Liver (tissue), 9 donors: ENCODE data around the gene HEPACAM. TPM values are rescaled to one million over a fixed set of nuclear protein-coding genes. Genes with fewer than 3 reads are reported as not detected.

ENCODE experiments used
- DNase-seq: peaks from one replicate; pipeline ENCODE4 v3.0.0-alpha.2; 2017; ENCODE audit warnings: low spot score
- H3K27ac ChIP-seq, 2 donors: one replicate each; pipeline ENCODE4 v1.7.0; 2013; ENCODE audit warnings: inconsistent platforms in 2 of 2, low read length in 2 of 2, control low read depth in 1 of 2, low read depth in 1 of 2, mild to moderate bottlenecking in 1 of 2
- H3K27me3 ChIP-seq, 4 donors: one replicate each; pipeline versions ENCODE4 v1.6.1 to v1.7.0; 2013; ENCODE audit warnings: low read length in 3 of 4, inconsistent platforms in 1 of 4, mild to moderate bottlenecking in 1 of 4, moderate library complexity in 1 of 4; ENCODE audit not compliant: control insufficient read depth in 4 of 4, insufficient read depth in 4 of 4
- H3K36me3 ChIP-seq, 4 donors: one replicate each; pipeline versions ENCODE4 v1.6.1 to v1.7.0; 2013; ENCODE audit warnings: low read length in 3 of 4, mild to moderate bottlenecking in 3 of 4, low read depth in 1 of 4, moderate library complexity in 1 of 4; ENCODE audit not compliant: control insufficient read depth in 4 of 4, insufficient read depth in 3 of 4
- H3K4me1 ChIP-seq, 4 donors: one replicate each; pipeline versions ENCODE4 v1.6.1 to v1.7.0; 2013; ENCODE audit warnings: low read length in 3 of 4, mild to moderate bottlenecking in 3 of 4, moderate library complexity in 1 of 4; ENCODE audit not compliant: control insufficient read depth in 4 of 4, insufficient read depth in 4 of 4
- H3K4me3 ChIP-seq, 3 donors: one replicate each; pipeline versions ENCODE4 v1.6.1 to v1.7.0; 2013; ENCODE audit warnings: low read length in 3 of 3, control low read depth in 1 of 3, low read depth in 1 of 3, mild to moderate bottlenecking in 1 of 3
- H3K9ac ChIP-seq, 2 donors: one replicate each; pipeline ENCODE4 v1.7.0; 2013; ENCODE audit warnings: low read length in 2 of 2, mild to moderate bottlenecking in 2 of 2, moderate library complexity in 2 of 2, control low read depth in 1 of 2, low read depth in 1 of 2
- H3K9me3 ChIP-seq, 4 donors: one replicate each; pipeline versions ENCODE4 v1.6.1 to v1.7.0; 2013; ENCODE audit warnings: low read length in 3 of 4; ENCODE audit not compliant: control insufficient read depth in 4 of 4
- FOXA1 ChIP-seq: IDR thresholded peaks from 2 replicates; pipeline ENCODE4 v1.6.1; 2016; ENCODE audit warnings: antibody characterized with exemption
- FOXA2 ChIP-seq: IDR thresholded peaks from 2 replicates; pipeline ENCODE4 v1.6.1; 2016; ENCODE audit warnings: antibody characterized with exemption
- GABPA ChIP-seq, 2 donors: IDR thresholded peaks in 1 of 2; conservative IDR thresholded peaks in 1 of 2; 2 replicates each; pipeline ENCODE4 v1.6.1; 2016; ENCODE audit warnings: antibody characterized with exemption in 2 of 2, mild to moderate bottlenecking in 1 of 2, moderate library complexity in 1 of 2
- JUND ChIP-seq, 2 donors: IDR thresholded peaks; 2 replicates each; pipeline ENCODE4 v1.6.1; 2016; ENCODE audit warnings: antibody characterized with exemption in 2 of 2
- NR2F2 ChIP-seq: IDR thresholded peaks from 2 replicates; pipeline ENCODE4 v1.6.1; 2016; ENCODE audit warnings: antibody characterized with exemption
- RAD21 ChIP-seq, 2 donors: IDR thresholded peaks; 2 replicates each; pipeline ENCODE4 v1.6.1; 2016; ENCODE audit warnings: antibody characterized with exemption in 2 of 2, mild to moderate bottlenecking in 2 of 2
- REST ChIP-seq: IDR thresholded peaks from 2 replicates; pipeline ENCODE4 v1.6.1; 2016; ENCODE audit warnings: antibody characterized with exemption, mild to moderate bottlenecking
- RXRA ChIP-seq, 2 donors: IDR thresholded peaks; 2 replicates each; pipeline ENCODE4 v1.6.1; 2017 to 2018; ENCODE audit warnings: antibody characterized with exemption in 2 of 2, mild to moderate bottlenecking in 1 of 2
- SP1 ChIP-seq: IDR thresholded peaks from 2 replicates; pipeline ENCODE4 v1.6.1; 2018; ENCODE audit warnings: antibody characterized with exemption, mild to moderate bottlenecking
- TAF1 ChIP-seq: conservative IDR thresholded peaks from 2 replicates; pipeline ENCODE4 v1.6.1; 2016; ENCODE audit warnings: antibody characterized with exemption, mild to moderate bottlenecking
- ZBTB33 ChIP-seq: IDR thresholded peaks from 2 replicates; pipeline ENCODE4 v1.6.1; 2016; ENCODE audit warnings: antibody characterized with exemption
- WGBS: extraction: QIAGEN DNeasy Blood & Tissue Kit; methylation state at CpG from one replicate; pipeline ENCODE4 v1.1.7; 2013; 5-methylcytosine and 5-hydroxymethylcytosine counted together
- polyA plus RNA-seq, 2 donors: library from polyadenylated mRNA; stranded (reverse) in 1 of 2; unstranded in 1 of 2; fragments of 200-250 nt in 1 of 2; fragments of >200 nt in 1 of 2; fragmentation: Nextera tagmentation in 1 of 2; extraction: Ambion mirVana in 1 of 2; gene quantifications; one replicate each; pipeline versions ENCODE4 v1.2.1 to v1.2.3, GENCODE V29; 2013 to 2015
- total RNA-seq, 2 donors: library from RNA; depleted of rRNA; stranded (reverse); fragments of >200 nt; gene quantifications; one replicate each; pipeline ENCODE4 v1.2.3, GENCODE V29; 2014
- TF ChIP-seq, protein P1 (sequence below): IDR thresholded peaks from 2 replicates; pipeline ENCODE4 v1.6.1; 2016; ENCODE audit warnings: antibody characterized with exemption
- TF ChIP-seq, protein P2 (sequence below): fragments of 150-350 bp; IDR thresholded peaks from 2 replicates; pipeline ENCODE4 v1.5.1; 2017; ENCODE audit warnings: improper control_type of control experiment, low read depth, low read length; ENCODE audit not compliant: missing input control
- donor health status: healthy.
- donor health status: healthy.
- donor health status: healthy.
- donor health status: healthy.
- donor health status: healthy.

Gene HEPACAM
- total and polyA plus RNA-seq, 4 donors = 0.79 to 7.1 (median 3.3) TPM; not detected in 1

DNA sequence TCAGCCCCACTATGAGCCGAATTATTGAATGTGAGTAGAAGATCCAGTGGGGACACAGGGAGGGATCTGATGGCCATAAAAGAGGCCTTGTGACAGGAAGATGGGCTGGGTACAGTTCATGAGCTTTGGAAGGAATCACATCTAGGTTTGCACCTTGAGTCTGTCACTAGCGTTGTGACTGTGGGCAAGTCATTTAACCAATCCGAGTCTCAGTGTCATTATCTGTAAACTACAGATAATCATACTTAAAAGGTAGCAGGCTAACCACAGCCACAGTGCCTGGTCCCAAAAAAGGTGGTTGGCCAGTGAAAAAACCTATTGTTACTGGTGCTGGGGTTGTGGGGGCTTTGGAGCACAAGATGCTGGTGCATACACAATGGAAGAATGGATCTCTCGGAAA, 13.0 kb downstream of the HEPACAM start:
- TF ChIP-seq RXRA (IDR thresholded peaks at IDR 0.05) = no peak
- TF ChIP-seq, protein P1, sequence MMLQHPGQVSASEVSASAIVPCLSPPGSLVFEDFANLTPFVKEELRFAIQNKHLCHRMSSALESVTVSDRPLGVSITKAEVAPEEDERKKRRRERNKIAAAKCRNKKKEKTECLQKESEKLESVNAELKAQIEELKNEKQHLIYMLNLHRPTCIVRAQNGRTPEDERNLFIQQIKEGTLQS = no peak
- no peak for TF ChIP-seq ZBTB33
- no peak for TF ChIP-seq SP1
- TF ChIP-seq, protein P2, sequence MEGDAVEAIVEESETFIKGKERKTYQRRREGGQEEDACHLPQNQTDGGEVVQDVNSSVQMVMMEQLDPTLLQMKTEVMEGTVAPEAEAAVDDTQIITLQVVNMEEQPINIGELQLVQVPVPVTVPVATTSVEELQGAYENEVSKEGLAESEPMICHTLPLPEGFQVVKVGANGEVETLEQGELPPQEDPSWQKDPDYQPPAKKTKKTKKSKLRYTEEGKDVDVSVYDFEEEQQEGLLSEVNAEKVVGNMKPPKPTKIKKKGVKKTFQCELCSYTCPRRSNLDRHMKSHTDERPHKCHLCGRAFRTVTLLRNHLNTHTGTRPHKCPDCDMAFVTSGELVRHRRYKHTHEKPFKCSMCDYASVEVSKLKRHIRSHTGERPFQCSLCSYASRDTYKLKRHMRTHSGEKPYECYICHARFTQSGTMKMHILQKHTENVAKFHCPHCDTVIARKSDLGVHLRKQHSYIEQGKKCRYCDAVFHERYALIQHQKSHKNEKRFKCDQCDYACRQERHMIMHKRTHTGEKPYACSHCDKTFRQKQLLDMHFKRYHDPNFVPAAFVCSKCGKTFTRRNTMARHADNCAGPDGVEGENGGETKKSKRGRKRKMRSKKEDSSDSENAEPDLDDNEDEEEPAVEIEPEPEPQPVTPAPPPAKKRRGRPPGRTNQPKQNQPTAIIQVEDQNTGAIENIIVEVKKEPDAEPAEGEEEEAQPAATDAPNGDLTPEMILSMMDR = no peak
- no peak for TF ChIP-seq FOXA2
- no peak for TF ChIP-seq TAF1
- TF ChIP-seq GABPA (IDR thresholded peaks at IDR 0.05 in 1 of 2, conservative IDR thresholded peaks at IDR 0.05 in 1 of 2) = no peak
- no peak for TF ChIP-seq REST
- TF ChIP-seq JUND (IDR thresholded peaks at IDR 0.05) = no peak
- no peak overlapping the region for H3K27ac ChIP-seq
- H3K9me3 ChIP-seq = no peaks in the 10 kb centered on the region
- H3K4me3 ChIP-seq = no peak overlapping the region
- DNase-seq = peak; percentile 6
- peaks cover 2 to 24% (median 15%) of the 10 kb centered on the region in 4 donors for H3K4me1 ChIP-seq
- no peak overlapping the region for H3K9ac ChIP-seq
- WGBS = 94% methylated on average over 4 of the region's 4 CpGs
- no peaks in the 10 kb centered on the region for H3K36me3 ChIP-seq
- H3K27me3 ChIP-seq = no peaks in the 10 kb centered on the region

GRCh38 chr11:124920870-124921609, 14.8 kb downstream of the HEPACAM start:
- TF ChIP-seq GABPA (IDR thresholded peaks at IDR 0.05 in 1 of 2, conservative IDR thresholded peaks at IDR 0.05 in 1 of 2) (peak in 1 of 2 donors; percentile 36), SP1 (no peak), FOXA1 (no peak), NR2F2 (peak; percentile 28), RAD21 (IDR thresholded peaks at IDR 0.05) (no peak), RXRA (IDR thresholded peaks at IDR 0.05) (no peak)
- TF ChIP-seq, protein P1 = no peak
- no peaks in the 10 kb centered on the region for H3K27me3 ChIP-seq
- no peak overlapping the region for H3K27ac ChIP-seq
- H3K4me3 ChIP-seq = peak overlapping the region in 2 of 3 donors; percentile 13 to 44
- no peaks in the 10 kb centered on the region for H3K9me3 ChIP-seq
- DNase-seq = peak; percentile 74
- 25% methylated on average over 82 of the region's 82 CpGs for WGBS
- H3K9ac ChIP-seq = no peak overlapping the region
- no peaks in the 10 kb centered on the region for H3K36me3 ChIP-seq
- H3K4me1 ChIP-seq = peaks cover 2 to 24% (median 15%) of the 10 kb centered on the region in 4 donors
